Endothelial cell of umbilical vein (primary cell): ENCODE measurements around the gene UBE2E3. TPM values are rescaled to one million over a fixed set of nuclear protein-coding genes. Genes with fewer than 3 reads are reported as not detected.

ENCODE experiments used
- BruUV-seq: library from RNA; stranded (reverse); fragments of 400-500 nt; replicated peaks from 2 replicates; lab custom pipeline; 2021; lab: Mats Ljungman, UMichigan
- CTCF ChIA-PET: fragments of 300-600, 350-600 bp; sonication (Branson Sonifier 250); formaldehyde crosslinking; loops from one replicate; lab custom pipeline; 2021; ENCODE audit warnings: antibody characterized with exemption, inconsistent platforms; lab: Charles Lee
- POLR2A ChIA-PET: fragments of 300-600, 350-600 bp; sonication (Branson Sonifier 250); formaldehyde crosslinking; loops from one replicate; lab custom pipeline; 2021; ENCODE audit warnings: antibody characterized with exemption, inconsistent platforms; lab: Charles Lee
- DNase-seq: peaks from one replicate; pipeline ENCODE4 v3.0.0-alpha.2; 2011; ENCODE audit warnings: low read depth, low spot score
- FAIRE-seq: peaks from 2 replicates; lab custom pipeline; 2011; peaks lifted over from hg19 to GRCh38; lab: Jason Lieb, UNC
- H2AFZ ChIP-seq: 2 replicates; pipeline ENCODE4 v1.6.0; 2012; ENCODE audit warnings: low read depth, low read length, control low read depth, inconsistent platforms
- H3K27ac ChIP-seq: 2 replicates; pipeline ENCODE4 v1.5.1; 2011; ENCODE audit warnings: low read depth, mild to moderate bottlenecking, control low read depth, low read length, moderate library complexity; ENCODE audit not compliant: insufficient read depth
- H3K27me3 ChIP-seq, 2 experiments: 2 replicates each; pipeline versions ENCODE4 v1.6.0 to v1.6.1; 2011; ENCODE audit warnings: low read length in 2 of 2, mixed read lengths in 1 of 2; ENCODE audit not compliant: control insufficient read depth in 2 of 2, insufficient read depth in 2 of 2
- H3K36me3 ChIP-seq, 2 experiments: 2 replicates in 1 of 2; 3 replicates in 1 of 2; pipeline ENCODE4 v1.5.1; 2011; ENCODE audit warnings: low read length in 2 of 2, mild to moderate bottlenecking in 1 of 2, moderate library complexity in 1 of 2; ENCODE audit not compliant: control insufficient read depth in 2 of 2, insufficient read depth in 2 of 2; ENCODE audit errors: extremely low read depth in 1 of 2
- H3K4me1 ChIP-seq: 3 replicates; pipeline ENCODE4 v1.5.1; 2011; ENCODE audit warnings: mild to moderate bottlenecking, low read length; ENCODE audit not compliant: control insufficient read depth, insufficient read depth; ENCODE audit errors: extremely low read depth
- H3K4me2 ChIP-seq: 2 replicates; pipeline ENCODE4 v1.6.1; 2011; ENCODE audit warnings: low read length, control low read depth, mixed read lengths; ENCODE audit not compliant: insufficient read depth
- H3K4me3 ChIP-seq, 3 experiments: fragments of 200-600 bp in 1 of 3; sonication (generic), shearing (Covaris generic) in 1 of 3; replicated peaks in 1 of 3; 2 replicates each; pipeline ENCODE4 v1.5.1; 2011 to 2016; ENCODE audit warnings: control low read depth in 3 of 3, low read length in 3 of 3, mild to moderate bottlenecking in 2 of 3, inconsistent platforms in 1 of 3, low read depth in 1 of 3, moderate library complexity in 1 of 3; ENCODE audit not compliant: insufficient read depth in 1 of 3
- H3K79me2 ChIP-seq: 2 replicates; pipeline ENCODE4 v1.6.0; 2012; ENCODE audit warnings: low read length, inconsistent platforms; ENCODE audit not compliant: control insufficient read depth, insufficient read depth
- H3K9ac ChIP-seq: replicated peaks from 2 replicates; pipeline ENCODE3; 2011; ENCODE audit warnings: low read length, control low read depth; ENCODE audit not compliant: insufficient read depth; ENCODE audit errors: extremely low read depth
- H3K9me1 ChIP-seq: replicated peaks from 3 replicates; pipeline ENCODE4 v1.6.0; 2011; ENCODE audit warnings: mild to moderate bottlenecking, low read length; ENCODE audit not compliant: control insufficient read depth, insufficient read depth; ENCODE audit errors: extremely low read depth
- H3K9me3 ChIP-seq: replicated peaks from 2 replicates; pipeline ENCODE4 v1.5.1; 2012; ENCODE audit warnings: low read length, inconsistent platforms; ENCODE audit not compliant: control insufficient read depth, insufficient read depth
- H4K20me1 ChIP-seq: replicated peaks from 2 replicates; pipeline ENCODE3; 2011; ENCODE audit warnings: mild to moderate bottlenecking, low read length; ENCODE audit not compliant: control insufficient read depth, insufficient read depth; ENCODE audit errors: extremely low read depth
- CTCF ChIP-seq, 2 donors: IDR thresholded peaks; 1 replicate in 1 of 2; 2 replicates in 1 of 2; pipeline ENCODE4 v1.5.1; 2011; ENCODE audit warnings: low read length in 2 of 2, mild to moderate bottlenecking in 2 of 2, moderate library complexity in 2 of 2, control low read depth in 1 of 2, inconsistent platforms in 1 of 2, low read depth in 1 of 2; ENCODE audit not compliant: insufficient read depth in 1 of 2; ENCODE audit errors: extremely low read depth in 1 of 2
- EZH2 ChIP-seq: IDR thresholded peaks from 2 replicates; pipeline ENCODE4 v1.6.1; 2012; ENCODE audit warnings: borderline replicate concordance, low read depth, mild to moderate bottlenecking, moderate library complexity, low read length, inconsistent platforms; ENCODE audit not compliant: severe bottlenecking
- FOS ChIP-seq: IDR thresholded peaks from 2 replicates; pipeline ENCODE4 v1.6.1; 2011; ENCODE audit warnings: mild to moderate bottlenecking, low read length, moderate library complexity, borderline replicate concordance; ENCODE audit not compliant: insufficient read depth
- GATA2 ChIP-seq: IDR thresholded peaks from 2 replicates; pipeline ENCODE4 v1.7.0; 2011; ENCODE audit warnings: low read depth, mild to moderate bottlenecking, moderate library complexity, mixed read lengths, low read length; ENCODE audit not compliant: insufficient read length, insufficient read depth
- JUN ChIP-seq: IDR thresholded peaks from 2 replicates; pipeline ENCODE4 v1.6.1; 2011; ENCODE audit warnings: borderline replicate concordance, low read depth; ENCODE audit not compliant: insufficient read length, insufficient read depth
- MAX ChIP-seq: IDR thresholded peaks from 2 replicates; pipeline ENCODE4 v1.6.1; 2011; ENCODE audit not compliant: insufficient read depth, insufficient read length
- MYC ChIP-seq: IDR thresholded peaks from one replicate; pipeline ENCODE4 v1.6.1; 2011; ENCODE audit warnings: mild to moderate bottlenecking, low read depth, low read length
- POLR2A ChIP-seq: IDR thresholded peaks from 2 replicates; pipeline ENCODE4 v1.6.1; 2012; ENCODE audit warnings: low read depth, mild to moderate bottlenecking, control low read depth, low read length
- POLR2AphosphoS5 ChIP-seq: IDR thresholded peaks from 2 replicates; pipeline ENCODE4 v1.6.1; 2012; ENCODE audit warnings: low read depth, mild to moderate bottlenecking, control low read depth, low read length, moderate library complexity; ENCODE audit not compliant: insufficient read depth
- dilution Hi-C: fragments of 300-500 bp; cut with MboI; formaldehyde crosslinking; loops from one replicate; pipeline ENCODE4 v1.15.0; 2019; ENCODE audit warnings: low sequenced_read_pairs; ENCODE audit not compliant: extremely low pct_ligation_motif_present
- intact Hi-C: fragments of 100-400 bp; cut with micrococcal nuclease; formaldehyde crosslinking; loops from one replicate; pipeline ENCODE4 v1.10.0; 2022
- polyA plus RNA-seq, 4 experiments: library from polyadenylated mRNA; depleted of rRNA in 3 of 4; stranded (reverse) in 3 of 4; unstranded in 1 of 4; fragments of >200 nt; gene quantifications; 2 replicates each; pipeline versions ENCODE4 v1.2.1 to v1.2.3, GENCODE V29; 2011 to 2012; ENCODE audit warnings: missing spikeins in 1 of 4
- total RNA-seq: library from RNA; stranded (reverse); gene quantifications from 2 replicates; pipeline ENCODE4 v1.2.3, GENCODE V29; 2021

UBE2E3 gene
- total and polyA plus RNA-seq, 2 donors (not counting 3 experiments of a cell fraction or from before 2014, with no cell fraction given), result 81.5 to 107 TPM

- Histone ChIP-seq H3K27me3 (no peaks in the 10 kb centered on the region), H4K20me1 (peaks cover 3% of the 10 kb centered on the region), H3K4me1 (no peaks in the 10 kb centered on the region), H3K4me3 (no peak overlapping the region), H3K9me1 (peaks cover 3% of the 10 kb centered on the region), H3K36me3 (no peaks in the 10 kb centered on the region), H3K79me2 (peaks cover 76% of the 10 kb centered on the region), H3K9me3 (no peaks in the 10 kb centered on the region), H3K27ac (no peak overlapping the region), H3K4me2 (no peak overlapping the region), H3K9ac (no peak overlapping the region), H2AFZ (no peak overlapping the region)
- DNase-seq, result no peak
- CTCF ChIA-PET, result no interaction called here
- TF ChIP-seq GATA2 (no peak), POLR2AphosphoS5 (no peak), FOS (no peak), CTCF (IDR thresholded peaks at IDR 0.05; ENCODE audit: extremely low read depth in 1 of 2, insufficient read depth in 1 of 2, low read depth in 1 of 2, low read length in 2 of 2) (no peak), EZH2 (no peak)
- intact Hi-C loops, result no loop called here
- FAIRE-seq, result no peak
- dilution Hi-C loops, result no loop called here
- BruUV-seq, result no TSS peak
- POLR2A ChIA-PET, result no interaction called here
Measured at GRCh38 chr2:181022652-181023051, 42.2 kb downstream of the UBE2E3 start.

GRCh38 chr2:181025004-181025403, 44.6 kb downstream of the UBE2E3 start:
- TF ChIP-seq GATA2, result no peak
- no peak for TF ChIP-seq JUN
- no peak for TF ChIP-seq POLR2AphosphoS5
- no peak for TF ChIP-seq MAX
- TF ChIP-seq CTCF (IDR thresholded peaks at IDR 0.05; ENCODE audit: extremely low read depth in 1 of 2, insufficient read depth in 1 of 2, low read depth in 1 of 2, low read length in 2 of 2), result no peak
- no peak for TF ChIP-seq MYC
- no peak for TF ChIP-seq POLR2A
- TF ChIP-seq EZH2, result no peak
- TF ChIP-seq FOS, result no peak
- Histone ChIP-seq H2AFZ (no peak overlapping the region), H3K79me2 (peaks cover 73% of the 10 kb centered on the region), H3K9ac (no peak overlapping the region), H3K36me3 (no peaks in the 10 kb centered on the region), H3K27me3 (no peaks in the 10 kb centered on the region), H3K4me3 (no peak overlapping the region), H3K9me1 (peaks cover 3% of the 10 kb centered on the region), H3K4me1 (no peaks in the 10 kb centered on the region), H3K4me2 (no peak overlapping the region), H3K9me3 (no peaks in the 10 kb centered on the region), H3K27ac (no peak overlapping the region), H4K20me1 (peaks cover 3% of the 10 kb centered on the region)
- DNase-seq (no peak), FAIRE-seq (no peak)
- dilution Hi-C loops (no loop called here), intact Hi-C loops (no loop called here)
- BruUV-seq, result no TSS peak
- CTCF ChIA-PET, result interaction anchor here (1.0 kb wide), 1 partner anchor 48 kb away, joined by 3 read pairs; no protein-coding TSS in a partner anchor
- POLR2A ChIA-PET, result no interaction called here
